Fibroblast of lung (primary cell): ENCODE results near the gene TMEM125. TPM values are rescaled to one million over a fixed set of nuclear protein-coding genes. Genes with fewer than 3 reads are reported as not detected.

ENCODE experiments used
- DNase-seq, 2 donors: peaks; one replicate each; pipeline versions ENCODE4 v3.0.0 to v3.0.0-alpha.2; 2010; ENCODE audit warnings: low read depth in 2 of 2
- H2AFZ ChIP-seq: 2 replicates; pipeline ENCODE4 v1.5.1; 2012; ENCODE audit warnings: low read length, control low read depth, inconsistent platforms
- H3K27ac ChIP-seq: 2 replicates; pipeline ENCODE4 v1.5.1; 2011; ENCODE audit warnings: low read length, control low read depth; ENCODE audit not compliant: insufficient read depth
- H3K27me3 ChIP-seq: 2 replicates; pipeline ENCODE4 v1.5.1; 2011; ENCODE audit warnings: mild to moderate bottlenecking, low read length; ENCODE audit not compliant: control insufficient read depth, insufficient read depth
- H3K36me3 ChIP-seq: 2 replicates; pipeline ENCODE4 v1.5.1; 2011; ENCODE audit warnings: low read length; ENCODE audit not compliant: control insufficient read depth, insufficient read depth
- H3K4me1 ChIP-seq: 2 replicates; pipeline ENCODE4 v1.5.1; 2011; ENCODE audit warnings: low read length; ENCODE audit not compliant: control insufficient read depth, insufficient read depth; ENCODE audit errors: extremely low read depth
- H3K4me2 ChIP-seq: 2 replicates; pipeline ENCODE4 v1.5.1; 2011; ENCODE audit warnings: low read length, control low read depth; ENCODE audit not compliant: insufficient read depth; ENCODE audit errors: extremely low read depth
- H3K4me3 ChIP-seq, 4 experiments: fragments of 200-600 bp in 1 of 4; sonication (generic) in 1 of 4; replicated peaks in 1 of 4; 2 replicates each; pipeline ENCODE4 v1.5.1; 2011 to 2016; ENCODE audit warnings: low read length in 4 of 4, low read depth in 3 of 4, mild to moderate bottlenecking in 3 of 4, control low read depth in 2 of 4, inconsistent platforms in 1 of 4, mixed read lengths in 1 of 4; ENCODE audit not compliant: insufficient read depth in 1 of 4; ENCODE audit errors: control extremely low read depth in 1 of 4
- H3K79me2 ChIP-seq: 2 replicates; pipeline ENCODE4 v1.5.1; 2012; ENCODE audit warnings: mild to moderate bottlenecking, low read length, inconsistent platforms; ENCODE audit not compliant: control insufficient read depth, insufficient read depth
- H3K9ac ChIP-seq: 2 replicates; pipeline ENCODE4 v1.5.1; 2011; ENCODE audit warnings: mild to moderate bottlenecking, low read length, control low read depth; ENCODE audit not compliant: insufficient read depth
- H3K9me3 ChIP-seq: 2 replicates; pipeline ENCODE4 v1.5.1; 2012; ENCODE audit warnings: low read depth, low read length; ENCODE audit not compliant: control insufficient read depth, insufficient read depth
- H4K20me1 ChIP-seq: 2 replicates; pipeline ENCODE4 v1.5.1; 2011; ENCODE audit warnings: low read length; ENCODE audit not compliant: control insufficient read depth, insufficient read depth; ENCODE audit errors: extremely low read depth
- EZH2 ChIP-seq: IDR thresholded peaks from 2 replicates; pipeline ENCODE4 v1.5.1; 2012; ENCODE audit warnings: low read length, control low read depth, mild to moderate bottlenecking; ENCODE audit errors: missing control alignments
- polyA plus RNA-seq, 2 donors: library from polyadenylated mRNA; depleted of rRNA in 1 of 2; stranded (reverse) in 1 of 2; unstranded in 1 of 2; fragments of >200 nt; gene quantifications; 2 replicates each; pipeline ENCODE4 v1.2.1, GENCODE V29; 2011 to 2012; ENCODE audit warnings: missing spikeins in 1 of 2
- total RNA-seq: library from RNA; depleted of rRNA; stranded (reverse); fragments of >200 nt; gene quantifications from 2 replicates; pipeline ENCODE4 v1.2.1, GENCODE V29; 2014
- TF ChIP-seq, protein P1 (sequence below), 2 donors: IDR thresholded peaks in 1 of 2; conservative IDR thresholded peaks in 1 of 2; 1 replicate in 1 of 2; 2 replicates in 1 of 2; pipeline ENCODE4 v1.5.1; 2011 to 2012; ENCODE audit warnings: low read length in 2 of 2, control low read depth in 1 of 2, inconsistent platforms in 1 of 2, low read depth in 1 of 2, mild to moderate bottlenecking in 1 of 2

The TMEM125 gene
- total and polyA plus RNA-seq, 2 donors (not counting 1 experiment from before 2014, with no cell fraction given), result 0.03 TPM; not detected in 1

DNA sequence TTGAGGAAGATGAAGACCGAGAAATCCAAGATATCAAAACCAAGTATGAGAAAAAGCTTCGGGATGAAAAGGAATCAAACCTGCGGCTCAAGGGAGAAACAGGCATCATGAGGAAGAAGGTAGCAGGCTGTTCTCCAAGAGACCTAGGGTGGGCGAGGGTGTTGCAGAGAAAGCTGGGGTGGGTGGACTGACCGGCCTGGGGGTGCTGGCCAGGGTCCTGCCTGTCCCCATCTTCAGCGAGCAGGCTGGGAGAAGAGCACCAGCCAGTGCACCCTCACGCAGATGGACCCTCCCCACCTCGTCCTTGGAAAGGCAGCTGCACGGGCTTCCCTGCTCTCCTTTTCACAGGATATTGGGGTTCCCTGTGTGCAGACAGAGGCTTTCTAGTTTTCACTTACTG, 46.9 kb upstream of the TMEM125 start:
- Histone ChIP-seq H2AFZ (no peak overlapping the region), H3K4me2 (no peak overlapping the region), H4K20me1 (no peaks in the 10 kb centered on the region), H3K9ac (no peak overlapping the region), H3K27ac (no peak overlapping the region), H3K27me3 (no peaks in the 10 kb centered on the region), H3K4me3 (no peak overlapping the region), H3K9me3 (no peaks in the 10 kb centered on the region), H3K36me3 (no peaks in the 10 kb centered on the region), H3K79me2 (no peaks in the 10 kb centered on the region), H3K4me1 (peaks cover 2% of the 10 kb centered on the region)
- TF ChIP-seq, protein P1, sequence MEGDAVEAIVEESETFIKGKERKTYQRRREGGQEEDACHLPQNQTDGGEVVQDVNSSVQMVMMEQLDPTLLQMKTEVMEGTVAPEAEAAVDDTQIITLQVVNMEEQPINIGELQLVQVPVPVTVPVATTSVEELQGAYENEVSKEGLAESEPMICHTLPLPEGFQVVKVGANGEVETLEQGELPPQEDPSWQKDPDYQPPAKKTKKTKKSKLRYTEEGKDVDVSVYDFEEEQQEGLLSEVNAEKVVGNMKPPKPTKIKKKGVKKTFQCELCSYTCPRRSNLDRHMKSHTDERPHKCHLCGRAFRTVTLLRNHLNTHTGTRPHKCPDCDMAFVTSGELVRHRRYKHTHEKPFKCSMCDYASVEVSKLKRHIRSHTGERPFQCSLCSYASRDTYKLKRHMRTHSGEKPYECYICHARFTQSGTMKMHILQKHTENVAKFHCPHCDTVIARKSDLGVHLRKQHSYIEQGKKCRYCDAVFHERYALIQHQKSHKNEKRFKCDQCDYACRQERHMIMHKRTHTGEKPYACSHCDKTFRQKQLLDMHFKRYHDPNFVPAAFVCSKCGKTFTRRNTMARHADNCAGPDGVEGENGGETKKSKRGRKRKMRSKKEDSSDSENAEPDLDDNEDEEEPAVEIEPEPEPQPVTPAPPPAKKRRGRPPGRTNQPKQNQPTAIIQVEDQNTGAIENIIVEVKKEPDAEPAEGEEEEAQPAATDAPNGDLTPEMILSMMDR (conservative IDR thresholded peaks at IDR 0.05 in 1 of 2, IDR thresholded peaks at IDR 0.05 in 1 of 2; ENCODE audit: low read depth in 1 of 2, low read length in 2 of 2), result no peak
- no peak for TF ChIP-seq EZH2
- DNase-seq, result no peak

DNA sequence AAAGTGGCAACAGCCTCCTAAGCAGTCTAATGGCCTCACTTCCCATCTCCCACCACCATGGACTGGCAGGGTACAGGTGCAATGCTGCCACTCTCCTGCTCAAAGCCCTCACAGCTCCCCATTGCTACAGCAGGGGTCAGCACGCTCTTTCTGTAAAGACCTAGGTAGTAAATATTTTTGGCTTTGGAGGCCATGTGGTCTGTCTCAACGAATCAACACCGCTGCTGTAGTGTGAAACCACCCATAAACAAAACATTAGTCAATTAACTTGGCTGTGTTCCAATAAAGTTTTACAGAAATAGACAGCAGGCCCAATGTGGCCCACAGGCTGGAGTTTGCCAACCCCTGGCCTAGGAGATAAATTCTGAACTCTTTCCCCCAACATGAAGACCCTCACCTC, 44.6 kb upstream of the TMEM125 start:
- H3K4me3 ChIP-seq, result no peak overlapping the region
- no peak overlapping the region for H2AFZ ChIP-seq
- H3K9ac ChIP-seq, result no peak overlapping the region
- peaks cover 2% of the 10 kb centered on the region for H3K4me1 ChIP-seq
- no peaks in the 10 kb centered on the region for H4K20me1 ChIP-seq
- TF ChIP-seq, protein P1 (conservative IDR thresholded peaks at IDR 0.05 in 1 of 2, IDR thresholded peaks at IDR 0.05 in 1 of 2; ENCODE audit: low read depth in 1 of 2, low read length in 2 of 2), result no peak
- no peak for TF ChIP-seq EZH2
- H3K79me2 ChIP-seq, result no peaks in the 10 kb centered on the region
- H3K36me3 ChIP-seq, result no peaks in the 10 kb centered on the region
- no peaks in the 10 kb centered on the region for H3K27me3 ChIP-seq
- H3K9me3 ChIP-seq, result no peaks in the 10 kb centered on the region
- peak in 1 of 2 donors; percentile 10 for DNase-seq
- no peak overlapping the region for H3K27ac ChIP-seq
- no peak overlapping the region for H3K4me2 ChIP-seq

DNA sequence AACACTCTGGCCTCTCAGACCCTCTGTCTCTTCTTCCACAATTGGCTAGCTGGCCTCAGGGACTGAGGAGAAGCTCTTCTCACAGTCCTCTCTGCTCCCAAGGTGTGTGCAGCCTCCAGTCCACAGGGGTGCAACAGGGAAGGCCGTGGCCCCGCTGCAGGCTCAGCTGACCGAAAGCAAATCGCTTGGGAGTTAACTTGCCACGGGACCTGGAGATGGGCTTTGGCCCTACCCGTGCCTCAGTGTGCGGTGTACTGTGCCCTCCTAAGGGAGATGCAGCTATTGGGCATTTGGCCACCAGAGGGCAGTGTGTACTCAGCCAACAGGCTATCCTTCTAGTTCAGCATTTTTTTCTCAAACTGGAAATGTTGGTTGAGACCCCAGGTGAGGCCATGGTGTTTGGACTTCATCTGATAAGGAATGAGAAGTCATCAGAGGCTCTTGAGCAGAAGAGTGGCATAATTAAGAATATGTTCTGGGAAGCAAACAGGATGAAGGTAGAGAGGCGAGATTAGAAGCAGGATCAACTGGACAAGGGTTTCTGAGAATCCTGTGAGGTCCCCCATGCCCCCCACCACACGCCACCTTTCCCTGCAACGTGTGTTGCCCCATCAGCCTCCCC, 42.5 kb upstream of the TMEM125 start:
- Histone ChIP-seq H2AFZ (peak overlapping the region; percentile 15), H3K36me3 (no peaks in the 10 kb centered on the region), H3K4me1 (peaks cover 6% of the 10 kb centered on the region), H3K27me3 (no peaks in the 10 kb centered on the region), H3K4me3 (no peak overlapping the region), H3K9ac (no peak overlapping the region), H3K4me2 (no peak overlapping the region), H3K27ac (no peak overlapping the region), H3K9me3 (no peaks in the 10 kb centered on the region), H4K20me1 (no peaks in the 10 kb centered on the region), H3K79me2 (no peaks in the 10 kb centered on the region)
- peak; percentile 48 to 74 for DNase-seq
- TF ChIP-seq EZH2, result no peak
- TF ChIP-seq, protein P1 (conservative IDR thresholded peaks at IDR 0.05 in 1 of 2, IDR thresholded peaks at IDR 0.05 in 1 of 2; ENCODE audit: low read depth in 1 of 2, low read length in 2 of 2), result peak; percentile 91 to 96
